Adipose tissue (tissue), 3 donors: Measurements from ENCODE around the gene RNF207. TPM values are rescaled to one million over a fixed set of nuclear protein-coding genes. Genes with fewer than 3 reads are reported as not detected.

Experiments used
- polyA plus RNA-seq, 3 donors: library from polyadenylated mRNA; stranded (reverse); fragments of 200-250 nt; gene quantifications; one replicate each; pipeline ENCODE4 v1.2.3, GENCODE V29; 2013
- donor health status: healthy with polysubstance abuse.
- donor health status: Bipolar disorder and iron deficiency.
- donor health status: healthy.

The RNF207 gene
- polyA plus RNA-seq, 3 donors = 7.5 to 13.7 (median 9.7) TPM

Other genes with a start within 250 kb of the RNF207 start
- 10 to 100 TPM in 1 of 3 donors, 1 to 10 TPM in 2; 5.0 to 14.3 (median 6.4) TPM for gene NPHP4, start 213.7 kb upstream of the RNF207 start, polyA plus RNA-seq
- 10 to 100 TPM in 1 of 3 donors, 1 to 10 TPM in 2; 3.0 to 11.4 (median 8.1) TPM for gene KCNAB2, start 160.2 kb upstream of the RNF207 start, polyA plus RNA-seq
- gene CHD5, start 25.8 kb upstream of the RNF207 start, polyA plus RNA-seq = under 1 TPM; 0.09 to 0.16 (median 0.11) TPM
- gene RPL22, start 6.5 kb upstream of the RNF207 start, polyA plus RNA-seq = 100 to 1,000 TPM; 159 to 575 (median 286) TPM
- gene ICMT, start 29.8 kb downstream of the RNF207 start, polyA plus RNA-seq = 10 to 100 TPM; 12.7 to 33.3 (median 30.6) TPM
- not detected for gene HES3, start 38.1 kb downstream of the RNF207 start, polyA plus RNA-seq
- gene GPR153, start 55.0 kb downstream of the RNF207 start, polyA plus RNA-seq = 10 to 100 TPM in 2 of 3 donors, 1 to 10 TPM in 1; 3.7 to 21.8 (median 12.3) TPM
- gene ACOT7, start 187.6 kb downstream of the RNF207 start, polyA plus RNA-seq = 10 to 100 TPM in 2 of 3 donors, 1 to 10 TPM in 1; 6.5 to 13.8 (median 11.0) TPM
- under 1 TPM in 2 of 3 donors, not detected in 1; 0.01 to 0.18 TPM for gene HES2, start 213.8 kb downstream of the RNF207 start, polyA plus RNA-seq
- gene ESPN, start 218.7 kb downstream of the RNF207 start, polyA plus RNA-seq = 1 to 10 TPM in 1 of 3 donors, under 1 TPM in 2; 0.20 to 1.2 (median 0.28) TPM